ENCODE measurements around the gene ANKRD9.
A peak's percentile ranks its signal among the peaks of the same experiment; 100 is the strongest.
"Not testable (repeated sequence)": the region's sequence is repeated elsewhere in the genome, so short reads cannot be mapped to it uniquely, and the experiment has no call there.

Gene ANKRD9, protein sequence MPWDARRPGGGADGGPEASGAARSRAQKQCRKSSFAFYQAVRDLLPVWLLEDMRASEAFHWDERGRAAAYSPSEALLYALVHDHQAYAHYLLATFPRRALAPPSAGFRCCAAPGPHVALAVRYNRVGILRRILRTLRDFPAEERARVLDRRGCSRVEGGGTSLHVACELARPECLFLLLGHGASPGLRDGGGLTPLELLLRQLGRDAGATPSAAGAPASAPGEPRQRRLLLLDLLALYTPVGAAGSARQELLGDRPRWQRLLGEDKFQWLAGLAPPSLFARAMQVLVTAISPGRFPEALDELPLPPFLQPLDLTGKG

GRCh38 chr14:102509746-102510615 is at the start of gene ANKRD9:
TSS of gene ANKRD9 (minus strand) at chr14:102509776. CDS start at chr14:102507889, 1,887 bp downstream.
- DNase-seq, result peak in 55 of 56 donors; percentile 25 to 94 (median 74)

GRCh38 chr14:102558556-102558955 is 49.0 kb upstream of the ANKRD9 start:
- DNase-seq, result no peak

- no peak for DNase-seq
Observed at GRCh38 chr14:102557434-102558226, 48.1 kb upstream of the ANKRD9 start.

- no peak for DNase-seq
Observed at GRCh38 chr14:102556098-102556677, 46.6 kb upstream of the ANKRD9 start.

DNA sequence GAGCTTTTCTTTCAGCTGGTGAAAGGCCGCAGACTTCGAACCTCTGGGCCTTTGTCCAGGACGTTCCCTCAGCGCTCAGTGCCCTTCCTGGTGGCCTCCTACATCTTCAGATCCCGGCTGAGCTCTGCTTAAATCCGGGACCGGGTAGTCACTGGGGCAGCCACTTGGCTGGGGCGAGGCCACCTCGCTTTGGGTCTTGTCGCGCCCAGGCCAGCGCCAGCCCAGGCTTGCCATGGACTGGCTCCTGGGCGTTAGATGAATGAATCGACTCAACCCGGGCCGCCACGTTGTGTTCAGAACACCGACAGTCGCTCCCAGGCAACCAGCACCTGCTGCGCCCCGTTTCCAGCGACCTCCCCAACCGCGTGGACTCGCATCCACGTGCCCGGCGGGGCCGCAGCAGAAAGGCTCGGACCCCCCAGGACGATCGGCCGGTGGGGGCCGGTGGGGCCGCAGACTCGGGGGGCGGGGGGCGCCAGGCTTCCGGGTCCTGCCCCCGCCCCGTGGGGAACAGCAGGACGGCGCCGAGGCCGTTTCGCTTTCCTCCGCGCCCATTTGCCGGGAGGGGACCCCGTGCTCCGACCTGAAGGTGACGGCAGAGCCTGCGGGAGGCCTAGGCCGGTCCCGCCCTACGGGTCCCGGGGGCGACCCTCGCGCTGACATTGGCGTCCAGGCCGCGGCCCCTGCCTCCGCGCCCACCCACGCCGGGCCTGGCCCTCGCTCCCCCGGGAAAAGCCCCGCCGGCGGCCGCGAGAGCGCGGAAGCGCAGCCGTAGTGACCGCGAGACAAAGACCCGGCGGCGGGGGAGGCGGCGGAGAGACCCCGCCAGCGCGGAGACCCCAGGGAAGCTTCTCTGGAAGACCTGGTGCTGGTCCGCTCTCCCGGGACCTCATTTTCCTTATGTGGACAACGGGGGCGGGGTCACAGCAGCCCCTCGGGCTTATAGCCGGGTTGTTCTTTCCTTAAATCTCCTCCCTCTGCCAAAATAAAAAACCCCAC is 45.5 kb upstream of the ANKRD9 start:
- peak in 3 of 56 donors; percentile 18 to 35 (median 27) for DNase-seq

GRCh38 chr14:102551995-102552705 is 42.6 kb upstream of the ANKRD9 start:
- no peak for DNase-seq

GRCh38 chr14:102550927-102551401 is 41.4 kb upstream of the ANKRD9 start:
- not testable (repeated sequence) for DNase-seq

- DNase-seq, result no peak
Observed at GRCh38 chr14:102548616-102549240, 39.2 kb upstream of the ANKRD9 start.

DNA sequence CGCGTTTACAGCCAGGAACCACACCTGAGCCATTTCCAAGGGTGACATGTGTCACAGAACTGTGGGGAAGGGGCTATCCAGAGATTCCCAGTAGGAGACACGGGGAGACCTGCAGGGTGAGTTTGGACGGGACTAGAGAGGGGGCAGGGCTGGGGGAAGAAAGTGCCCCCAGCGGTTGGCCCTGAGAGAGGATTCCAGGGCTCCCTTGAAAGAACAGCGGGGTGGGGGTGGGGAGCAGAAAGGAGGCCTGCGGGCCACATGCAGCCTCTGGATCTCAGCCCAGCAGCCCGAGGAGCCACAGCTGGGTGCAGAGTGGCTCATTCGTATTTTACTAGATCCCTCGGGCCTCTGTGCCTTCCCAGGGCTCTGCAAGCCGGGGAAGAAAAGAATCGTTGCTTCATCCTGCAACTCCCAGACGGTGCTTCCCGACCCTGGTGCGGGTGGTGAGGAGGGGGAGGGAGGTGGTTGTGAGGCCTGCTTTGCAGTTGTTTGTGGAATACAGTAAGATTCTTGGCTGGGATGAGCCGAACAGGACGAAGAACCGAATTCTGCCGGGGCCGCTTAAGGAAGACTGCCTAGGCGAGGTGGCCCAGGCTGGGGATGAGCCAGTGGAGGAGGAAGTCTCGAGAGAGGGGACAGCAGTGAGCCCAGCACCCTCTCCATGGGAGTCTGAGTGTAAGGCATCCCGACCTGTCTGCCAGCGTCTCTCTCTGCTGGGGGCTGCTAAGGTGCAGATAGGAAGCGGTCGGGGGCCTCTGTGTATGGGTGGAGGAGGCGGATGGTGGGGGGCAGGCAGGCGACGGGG is 36.1 kb upstream of the ANKRD9 start:
- peak in 2 of 56 donors; percentile 10 to 22 for DNase-seq

GRCh38 chr14:102544747-102545460 is 35.3 kb upstream of the ANKRD9 start:
- DNase-seq, result no peak

DNA sequence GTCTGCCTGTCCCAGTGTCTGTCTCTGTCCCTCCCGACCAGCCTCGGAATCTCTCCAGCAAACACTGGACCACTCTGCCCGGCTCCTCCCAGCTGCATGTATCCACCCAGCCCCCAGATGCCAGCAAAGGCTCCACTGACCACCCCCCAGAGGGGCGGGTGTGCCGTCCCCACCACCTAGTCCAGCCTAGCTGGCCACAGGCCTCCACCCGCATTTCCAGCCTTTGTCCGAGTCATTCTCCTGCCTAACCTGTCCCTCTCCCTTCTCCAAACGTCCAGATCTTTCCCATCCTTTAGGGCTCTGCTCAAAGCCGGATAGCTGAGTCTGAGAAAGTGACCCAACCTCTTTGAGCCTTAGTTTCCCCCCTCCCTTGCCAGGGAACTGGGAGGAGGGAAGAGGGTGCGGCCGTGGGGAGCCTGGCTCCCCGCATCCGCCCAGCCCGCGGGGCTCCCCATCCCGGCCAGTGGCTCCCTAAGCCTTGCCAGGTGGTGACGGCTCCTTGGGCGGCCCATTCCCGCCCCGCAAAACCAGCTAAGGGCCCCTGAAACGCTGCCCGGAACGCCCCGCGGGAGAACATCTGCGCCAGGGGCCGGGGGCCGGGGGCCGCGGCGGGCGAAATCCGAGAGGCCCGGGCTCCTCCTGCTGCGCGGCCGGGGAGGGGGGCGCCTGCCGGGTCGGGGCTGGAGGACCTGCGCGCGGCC is 34.6 kb upstream of the ANKRD9 start:
- DNase-seq, result no peak

DNA sequence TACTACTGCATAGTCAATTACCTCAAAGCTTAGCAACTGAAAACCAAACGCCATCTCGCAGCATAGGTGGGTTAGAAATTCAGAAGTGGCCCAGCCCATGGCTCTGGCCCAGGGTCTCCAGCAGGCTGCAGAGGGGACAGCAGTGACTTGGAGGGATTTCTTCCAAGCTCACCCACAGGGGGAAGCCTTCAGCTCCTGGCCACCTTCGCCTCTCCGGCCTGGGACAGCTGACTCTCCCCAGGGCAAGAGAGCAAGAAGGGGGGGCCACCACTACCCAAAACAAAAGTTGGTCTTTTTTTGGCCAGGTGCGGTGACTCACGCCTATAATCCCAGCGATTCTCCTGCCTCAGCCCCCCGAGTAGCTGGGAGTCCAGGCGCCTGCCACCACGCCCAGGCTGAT is 32.2 kb upstream of the ANKRD9 start:
- DNase-seq, result no peak

- DNase-seq, result not testable (repeated sequence)
Observed at GRCh38 chr14:102541029-102541491, 31.5 kb upstream of the ANKRD9 start.

- peak in 1 of 56 donors; percentile 18 for DNase-seq
Observed at GRCh38 chr14:102540315-102541028, 30.9 kb upstream of the ANKRD9 start.

GRCh38 chr14:102539544-102540314 is 30.2 kb upstream of the ANKRD9 start:
- no peak for DNase-seq

Data from nucleus accumbens (tissue), 56 donors.